ENCODE measurements around the gene SF3B2.
"Not testable (repeated sequence)": the region's sequence is repeated elsewhere in the genome, so short reads cannot be mapped to it uniquely, and the experiment has no call there.

Gene SF3B2

GRCh38 chr11:66111158-66111557, 59.0 kb downstream of the SF3B2 start:
- Histone ChIP-seq H3K27ac (no peak overlapping the region), H3K9ac (no peak overlapping the region), H3K36me3 (ENCODE audit: control insufficient read depth, insufficient read depth, low read length) (no peaks in the 10 kb centered on the region), H3K79me2 (peaks cover 15% of the 10 kb centered on the region), H3K4me1 (peaks cover 11% of the 10 kb centered on the region), H3K27me3 (ENCODE audit: control insufficient read depth, insufficient read depth, low read length) (no peaks in the 10 kb centered on the region), H3K4me2 (ENCODE audit: low read length) (no peak overlapping the region), H2AFZ (no peak overlapping the region), H3K9me3 (ENCODE audit: control insufficient read depth, low read length) (no peaks in the 10 kb centered on the region), H3K4me3 (ENCODE audit: low read depth, low read length) (no peak overlapping the region)
- no peak for TF ChIP-seq CTCF (IDR thresholded peaks at IDR 0.05)

DNA sequence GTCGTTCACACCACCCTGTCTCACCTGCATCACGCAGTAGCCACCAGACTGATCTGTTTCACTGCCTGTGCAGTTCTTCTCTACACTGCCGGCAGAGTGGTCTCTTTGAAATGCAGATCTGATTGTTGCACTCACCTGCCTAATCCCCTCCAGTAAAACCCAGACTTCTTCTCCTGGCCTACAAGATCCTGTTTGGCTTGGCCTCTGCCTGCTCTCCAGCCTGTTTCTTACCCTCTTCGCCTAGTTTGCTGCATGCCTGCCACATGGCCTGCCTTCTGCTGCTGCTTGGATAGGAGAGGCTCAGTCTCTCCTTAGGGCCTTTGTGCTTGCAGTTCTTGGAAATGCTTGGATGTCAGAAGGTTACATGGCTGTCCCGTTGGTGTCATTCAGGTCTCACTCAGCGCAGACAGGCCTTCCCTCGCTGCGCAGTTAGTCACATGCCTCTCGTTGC, 59.9 kb downstream of the SF3B2 start:
- H3K27ac ChIP-seq = no peak overlapping the region

GRCh38 chr11:66112601-66113499, 60.7 kb downstream of the SF3B2 start:
- Histone ChIP-seq H3K79me2 (peaks cover 20% of the 10 kb centered on the region), H3K27me3 (ENCODE audit: control insufficient read depth, insufficient read depth, low read length) (no peaks in the 10 kb centered on the region), H3K4me2 (ENCODE audit: low read length) (no peak overlapping the region), H3K4me3 (ENCODE audit: low read depth, low read length) (no peak overlapping the region), H2AFZ (no peak overlapping the region), H3K9ac (no peak overlapping the region), H3K4me1 (peaks cover 11% of the 10 kb centered on the region), H3K27ac (no peak overlapping the region), H3K36me3 (ENCODE audit: control insufficient read depth, insufficient read depth, low read length) (no peaks in the 10 kb centered on the region), H3K9me3 (ENCODE audit: control insufficient read depth, low read length) (no peaks in the 10 kb centered on the region)
- TF ChIP-seq CTCF (IDR thresholded peaks at IDR 0.05) = no peak

More for the DNA sequence above, 59.9 kb downstream of the SF3B2 start:
- no peak overlapping the region for H2AFZ ChIP-seq
- H3K27me3 ChIP-seq (ENCODE audit: control insufficient read depth, insufficient read depth, low read length) = no peaks in the 10 kb centered on the region
- no peak overlapping the region for H3K4me2 ChIP-seq (ENCODE audit: low read length)
- H3K4me3 ChIP-seq (ENCODE audit: low read depth, low read length) = no peak overlapping the region
- no peaks in the 10 kb centered on the region for H3K9me3 ChIP-seq (ENCODE audit: control insufficient read depth, low read length)
- peaks cover 21% of the 10 kb centered on the region for H3K79me2 ChIP-seq
- no peak overlapping the region for H3K9ac ChIP-seq
- H3K36me3 ChIP-seq (ENCODE audit: control insufficient read depth, insufficient read depth, low read length) = no peaks in the 10 kb centered on the region
- no peak for TF ChIP-seq CTCF (IDR thresholded peaks at IDR 0.05)
- peaks cover 11% of the 10 kb centered on the region for H3K4me1 ChIP-seq

DNA sequence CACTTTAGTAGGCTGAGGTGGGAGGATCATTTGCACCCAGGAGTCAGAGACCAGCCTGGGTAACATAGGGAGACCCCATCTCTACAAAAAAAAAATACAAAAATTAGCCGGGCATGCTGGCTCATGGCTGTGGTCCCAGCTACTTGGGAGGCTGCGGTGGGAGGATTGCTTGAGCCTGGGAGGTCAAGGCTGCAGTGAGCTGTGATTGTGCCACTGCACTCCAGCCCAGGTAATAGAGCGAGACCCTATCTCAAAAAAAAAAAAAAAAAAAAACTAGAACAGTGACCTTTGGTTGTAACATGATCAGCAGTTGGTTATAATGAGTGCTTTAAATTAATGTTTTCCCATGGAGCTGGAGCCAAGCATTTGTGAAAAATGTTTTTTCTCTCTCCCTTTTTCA, 62.8 kb downstream of the SF3B2 start:
- H3K27ac ChIP-seq; H3K4me2 ChIP-seq (ENCODE audit: low read length); H3K9ac ChIP-seq; H3K27me3 ChIP-seq (ENCODE audit: control insufficient read depth, insufficient read depth, low read length); H3K36me3 ChIP-seq (ENCODE audit: control insufficient read depth, insufficient read depth, low read length); H2AFZ ChIP-seq; H3K4me3 ChIP-seq (ENCODE audit: low read depth, low read length); H3K9me3 ChIP-seq (ENCODE audit: control insufficient read depth, low read length): not testable (repeated sequence)
- peaks cover 16% of the 10 kb centered on the region for H3K4me1 ChIP-seq
- H3K79me2 ChIP-seq = peaks cover 14% of the 10 kb centered on the region

DNA sequence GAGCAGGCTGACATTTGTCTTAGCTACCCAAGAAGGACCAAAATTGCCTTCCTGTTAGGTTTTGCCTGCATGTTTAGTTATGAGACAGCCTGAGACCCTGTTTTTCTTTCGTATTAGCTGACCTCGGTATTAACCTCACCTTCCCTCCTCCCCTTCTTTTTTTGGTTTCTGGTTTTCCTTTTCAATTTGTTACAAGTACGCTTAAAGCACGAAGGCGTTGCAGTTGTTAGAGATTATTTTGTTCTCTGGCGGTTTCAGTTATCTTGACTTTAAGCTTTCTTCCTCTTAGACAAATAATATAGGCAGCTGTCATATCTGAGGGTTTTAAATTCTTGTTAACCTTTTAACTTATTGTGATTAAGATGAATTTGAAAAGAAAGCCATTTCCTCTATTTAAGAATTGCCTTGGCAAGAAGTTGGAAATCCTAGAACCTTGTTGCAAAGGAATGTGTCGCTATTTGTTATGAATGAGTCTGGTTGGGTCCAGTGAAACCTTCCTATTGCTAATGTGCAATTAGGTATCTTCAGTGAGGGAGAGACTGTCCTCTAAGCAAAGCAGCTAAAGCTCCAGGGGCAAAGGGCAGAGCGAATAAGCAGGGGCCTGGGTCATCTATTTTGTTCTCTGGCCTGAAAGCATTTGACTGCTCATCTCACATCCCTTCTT, 63.6 kb downstream of the SF3B2 start:
- H3K4me2 ChIP-seq (ENCODE audit: low read length) = no peak overlapping the region
- no peaks in the 10 kb centered on the region for H3K9me3 ChIP-seq (ENCODE audit: control insufficient read depth, low read length)
- no peaks in the 10 kb centered on the region for H3K36me3 ChIP-seq (ENCODE audit: control insufficient read depth, insufficient read depth, low read length)
- H3K4me3 ChIP-seq (ENCODE audit: low read depth, low read length) = no peak overlapping the region
- no peak overlapping the region for H3K9ac ChIP-seq
- H2AFZ ChIP-seq = no peak overlapping the region
- H3K4me1 ChIP-seq = peaks cover 20% of the 10 kb centered on the region
- H3K27ac ChIP-seq = no peak overlapping the region
- no peak for TF ChIP-seq CTCF (IDR thresholded peaks at IDR 0.05)
- H3K27me3 ChIP-seq (ENCODE audit: control insufficient read depth, insufficient read depth, low read length) = no peaks in the 10 kb centered on the region
- H3K79me2 ChIP-seq = peaks cover 14% of the 10 kb centered on the region
